Stomach (tissue), 4 donors: ENCODE data around the gene IGSF6.

Experiments
- CTCF ChIP-seq, 7 experiments: fragments of 450-650 bp in 4 of 7; fragments of 200-600 bp in 3 of 7; sonication (generic) in 3 of 7; IDR thresholded peaks; one replicate each; pipeline ENCODE4 v1.5.1; 2016 to 2019; ENCODE audit warnings: antibody characterized with exemption in 7 of 7, control low read depth in 2 of 7, mild to moderate bottlenecking in 1 of 7
- EP300 ChIP-seq: sonication (generic); formaldehyde crosslinking; IDR thresholded peaks from one replicate; pipeline ENCODE4 v1.6.1; 2017; ENCODE audit warnings: antibody characterized with exemption

DNA sequence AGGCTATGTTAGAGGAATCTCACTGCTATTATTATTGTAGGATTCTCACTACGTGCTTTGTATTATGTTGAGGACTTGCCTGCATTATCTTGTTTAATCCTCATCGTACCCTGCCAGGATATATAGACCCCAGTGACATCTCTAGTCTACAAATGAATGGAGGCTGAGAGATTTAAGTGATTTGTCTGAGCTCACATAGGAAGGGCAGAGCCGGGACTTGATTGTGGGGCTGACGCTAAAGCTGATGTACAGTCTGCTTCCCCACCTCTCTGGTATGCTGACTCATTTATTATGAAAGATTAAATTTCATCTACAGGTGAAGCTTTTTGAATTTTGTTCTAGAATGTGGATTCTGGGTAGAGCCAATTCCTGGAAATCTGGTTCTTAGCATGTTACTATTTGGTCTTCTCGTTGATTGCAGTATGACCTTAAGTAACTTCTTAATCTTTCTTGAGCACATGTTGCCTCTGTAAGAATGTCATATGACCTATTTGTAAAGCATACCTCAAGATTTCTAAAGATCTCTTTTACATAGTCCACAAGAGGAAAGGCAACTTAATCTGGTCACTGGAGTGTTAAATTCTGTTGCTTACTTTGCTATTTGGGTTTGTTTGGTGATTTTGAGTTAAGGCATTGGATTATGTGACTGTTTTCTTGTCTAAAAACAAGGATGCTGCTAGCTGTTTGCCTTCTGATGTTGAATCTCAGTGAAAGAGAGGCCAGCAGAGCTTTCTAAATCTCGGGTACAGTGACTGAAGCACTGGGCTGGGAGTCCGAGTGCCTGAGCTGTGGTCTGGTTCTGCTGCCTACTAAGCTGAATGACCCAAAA lies 40.6 kb downstream of the IGSF6 start:
- TF ChIP-seq CTCF (IDR thresholded peaks at IDR 0.05): no peak
- TF ChIP-seq EP300: no peak
